HG02973 (cell line): ENCODE data around the gene ALKBH3.

Experiments
- ATAC-seq: cut with Tn5 transposase; IDR thresholded peaks from one replicate; pipeline ENCODE4 v1.9.1; 2021; ENCODE audit warnings: moderate library complexity; ENCODE audit not compliant: unreplicated experiment

ALKBH3 gene

GRCh38 chr11:43922295-43922648, 41.6 kb downstream of the ALKBH3 start:
- no peak for ATAC-seq

GRCh38 chr11:43922744-43923405, 42.2 kb downstream of the ALKBH3 start:
- ATAC-seq = no peak

GRCh38 chr11:43923406-43924111, 42.9 kb downstream of the ALKBH3 start:
- ATAC-seq = no peak

- no peak for ATAC-seq
Measured at GRCh38 chr11:43924112-43924855, 43.7 kb downstream of the ALKBH3 start.

- ATAC-seq = no peak
Measured at GRCh38 chr11:43925063-43925931, 44.7 kb downstream of the ALKBH3 start.

GRCh38 chr11:43925932-43926505, 45.4 kb downstream of the ALKBH3 start:
- no peak for ATAC-seq

GRCh38 chr11:43927070-43927469, 46.4 kb downstream of the ALKBH3 start:
- no peak for ATAC-seq

GRCh38 chr11:43927925-43928707, 47.5 kb downstream of the ALKBH3 start:
- ATAC-seq = no peak

- no peak for ATAC-seq
Measured at GRCh38 chr11:43928721-43929120, 48.1 kb downstream of the ALKBH3 start.

- no peak for ATAC-seq
Measured at GRCh38 chr11:43930868-43931716, 50.5 kb downstream of the ALKBH3 start.

- ATAC-seq = no peak
Measured at GRCh38 chr11:43931717-43932039, 51.0 kb downstream of the ALKBH3 start.

GRCh38 chr11:43933226-43933607, 52.6 kb downstream of the ALKBH3 start:
- no peak for ATAC-seq

- no peak for ATAC-seq
Measured at GRCh38 chr11:43933608-43934551, 53.2 kb downstream of the ALKBH3 start.

- no peak for ATAC-seq
Measured at GRCh38 chr11:43934601-43935423, 54.2 kb downstream of the ALKBH3 start.

GRCh38 chr11:43935424-43935979, 54.9 kb downstream of the ALKBH3 start:
- ATAC-seq = no peak

GRCh38 chr11:43936076-43936475, 55.4 kb downstream of the ALKBH3 start:
- ATAC-seq = no peak
